ENCODE data around the gene MLH3.
A peak's percentile ranks its signal among the peaks of the same experiment; 100 is the strongest.
"Not testable (repeated sequence)": the region's sequence is repeated elsewhere in the genome, so short reads cannot be mapped to it uniquely, and the experiment has no call there.

MLH3 gene

GRCh38 chr14:75023108-75023507 lies 28.2 kb downstream of the MLH3 start:
- DNase-seq: no peak

GRCh38 chr14:75022655-75023054 lies 28.6 kb downstream of the MLH3 start:
- DNase-seq: no peak

DNA sequence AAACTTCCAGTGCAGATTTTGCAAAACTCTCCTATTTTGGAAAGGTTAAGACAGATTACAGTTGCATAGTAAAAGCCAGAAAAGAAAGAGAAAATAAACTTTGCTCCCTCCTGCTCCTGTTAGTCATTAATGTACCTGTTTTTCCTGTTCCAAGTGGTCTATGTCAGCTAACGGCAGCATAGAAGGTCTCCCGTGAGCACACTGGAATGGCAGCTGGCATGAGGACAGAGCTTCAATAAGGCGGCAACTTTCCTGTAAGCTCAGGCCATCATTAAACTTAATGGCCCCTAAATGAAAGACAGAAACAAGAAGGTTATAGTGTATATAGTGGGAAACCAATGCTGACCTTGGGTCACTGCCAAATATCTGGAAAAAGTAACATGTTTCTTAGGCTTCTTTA lies 32.6 kb downstream of the MLH3 start:
- DNase-seq: no peak

GRCh38 chr14:75016815-75017214 lies 34.5 kb downstream of the MLH3 start:
- no peak for DNase-seq

DNA sequence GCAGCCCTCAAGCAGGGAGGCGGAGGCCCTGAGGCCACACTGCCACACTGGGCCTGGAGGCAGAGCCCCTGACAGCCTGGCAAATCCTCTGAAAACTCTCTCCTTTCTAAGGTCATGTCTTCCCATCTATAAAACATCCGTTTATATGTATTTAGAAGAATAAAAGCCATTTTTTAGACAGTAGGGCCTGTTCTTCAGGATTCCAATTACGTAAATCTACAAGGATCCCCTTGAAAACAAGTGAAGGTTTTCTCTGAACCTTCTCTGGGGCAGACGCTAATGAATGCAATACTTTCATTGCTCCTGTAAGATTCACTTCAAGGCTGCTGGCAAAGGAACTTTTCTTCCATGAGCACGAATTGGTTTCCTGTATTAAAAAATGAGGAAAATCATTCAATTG lies 35.8 kb downstream of the MLH3 start:
- no peak for DNase-seq

DNA sequence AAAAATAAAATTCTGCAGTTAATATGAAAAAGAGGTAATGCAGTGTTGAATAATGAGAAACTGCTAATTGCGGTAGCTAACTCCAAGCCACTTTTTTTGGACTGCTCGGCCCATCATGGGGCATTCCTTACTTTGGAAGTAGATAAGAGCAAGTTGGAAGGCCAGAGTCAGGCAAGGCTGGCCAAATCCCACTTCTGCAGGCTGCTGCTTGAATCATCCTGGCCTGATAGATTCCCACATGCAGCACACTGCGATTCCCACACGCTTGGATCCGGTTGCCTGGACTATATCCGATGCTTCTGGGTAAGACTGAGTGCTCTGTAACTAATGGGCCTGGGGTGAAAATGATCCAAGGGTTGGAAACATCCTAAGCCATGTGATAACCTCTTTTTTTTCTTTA lies 38.0 kb downstream of the MLH3 start:
- no peak for DNase-seq

GRCh38 chr14:75011356-75011994 lies 39.8 kb downstream of the MLH3 start:
- no peak for DNase-seq

DNA sequence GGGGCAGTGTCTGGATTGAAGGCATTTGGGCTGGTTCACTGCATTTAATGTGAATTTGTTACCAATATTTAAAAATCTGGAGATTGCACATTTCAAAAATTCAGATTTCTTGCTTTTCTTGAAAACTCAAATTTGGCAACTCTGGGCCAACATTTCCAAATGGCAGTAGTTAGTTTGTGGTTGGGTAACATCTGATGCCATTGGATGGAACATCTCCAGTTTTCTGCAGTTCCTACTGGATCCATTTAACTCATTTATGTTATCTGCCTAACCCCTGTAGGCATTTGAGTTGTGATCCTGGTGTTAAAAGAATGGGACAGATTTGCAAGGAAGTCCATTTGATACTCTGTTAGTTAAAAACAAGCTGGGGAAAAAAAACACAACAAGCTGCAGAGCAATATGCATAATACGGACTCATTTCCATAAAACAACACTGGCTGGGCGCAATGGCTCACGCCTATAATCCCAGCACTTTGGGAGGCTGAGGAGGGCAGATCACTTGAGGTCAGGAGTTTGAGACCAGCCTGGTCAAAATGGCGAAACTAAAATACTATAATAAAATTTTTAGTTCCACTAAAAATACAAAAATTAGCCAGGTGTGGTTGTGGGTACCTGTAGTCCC lies 40.7 kb downstream of the MLH3 start:
- DNase-seq: no peak

- DNase-seq: no peak
Observed at GRCh38 chr14:75009176-75009575, 42.1 kb downstream of the MLH3 start.

DNA sequence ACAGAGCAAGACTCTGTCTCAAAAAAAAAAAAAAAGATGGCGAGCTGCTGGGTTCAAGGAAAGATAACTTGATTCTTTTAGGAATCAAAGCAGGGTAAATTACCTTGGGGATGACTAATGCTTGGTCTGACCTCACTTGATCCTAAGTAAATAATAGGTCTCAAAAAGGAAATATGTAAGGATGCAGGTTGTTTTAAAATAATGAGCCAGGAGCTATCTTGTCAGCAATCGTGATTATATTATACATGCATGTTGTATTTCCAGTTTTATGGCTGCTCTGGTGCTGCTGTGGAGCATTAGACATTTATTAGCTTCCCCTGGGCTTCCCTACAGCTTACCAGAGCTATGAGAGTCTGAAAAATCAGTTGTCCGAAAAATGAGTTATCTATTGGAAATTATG lies 45.9 kb downstream of the MLH3 start:
- DNase-seq: no peak

- no peak for DNase-seq
Observed at GRCh38 chr14:75003250-75004027, 47.8 kb downstream of the MLH3 start.

GRCh38 chr14:75002392-75003249 lies 48.6 kb downstream of the MLH3 start, which contains the start of gene EIF2B2:
Gene EIF2B2 (plus strand): TSS chr14:75002921. CDS start chr14:75002991, 70 bp downstream.
- DNase-seq: peak; percentile 95 to 98 (median 97)

DNA sequence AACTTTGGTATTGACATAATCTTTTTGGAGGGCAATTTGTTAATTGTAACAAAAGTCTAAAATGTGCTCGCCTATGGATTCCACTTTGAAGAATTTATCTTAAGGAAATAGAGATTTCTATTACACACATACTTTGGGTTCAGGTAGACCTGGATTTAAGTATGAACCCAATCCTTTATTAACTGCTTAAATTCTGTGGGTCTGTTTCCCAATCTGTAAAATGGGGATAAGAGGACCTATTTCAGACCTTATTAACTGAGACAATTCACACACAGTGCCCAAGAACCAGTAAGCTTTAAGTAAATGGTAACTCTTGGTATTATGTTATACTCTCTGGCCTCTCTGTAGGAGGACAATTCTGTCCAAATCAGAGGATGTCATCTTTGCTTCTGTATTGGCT lies 49.4 kb downstream of the MLH3 start:
- no peak for DNase-seq

DNA sequence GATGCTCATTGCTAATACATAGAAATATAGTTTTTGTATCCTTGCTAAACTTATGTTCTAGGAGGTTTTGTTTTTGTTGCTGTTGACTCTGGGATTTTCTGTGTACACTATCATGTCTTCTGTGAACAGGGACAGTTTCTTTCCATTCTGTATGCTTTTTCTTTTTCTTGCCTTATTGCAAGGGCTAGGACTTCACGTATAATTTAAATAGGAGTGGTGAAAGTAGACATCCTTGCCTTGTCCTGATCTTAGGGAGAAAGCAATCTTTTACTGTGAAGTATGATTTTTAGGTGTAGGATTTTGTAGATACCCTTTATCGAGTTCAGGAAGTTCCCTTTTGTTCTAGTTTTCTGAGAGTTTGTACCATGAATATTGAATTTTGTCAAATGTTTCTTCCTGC lies 50.0 kb downstream of the MLH3 start:
- DNase-seq: no peak

- DNase-seq: not testable (repeated sequence)
Observed at GRCh38 chr14:74995781-74996180, 55.5 kb downstream of the MLH3 start.

- DNase-seq: not testable (repeated sequence)
Observed at GRCh38 chr14:74994182-74994581, 57.1 kb downstream of the MLH3 start.

DNA sequence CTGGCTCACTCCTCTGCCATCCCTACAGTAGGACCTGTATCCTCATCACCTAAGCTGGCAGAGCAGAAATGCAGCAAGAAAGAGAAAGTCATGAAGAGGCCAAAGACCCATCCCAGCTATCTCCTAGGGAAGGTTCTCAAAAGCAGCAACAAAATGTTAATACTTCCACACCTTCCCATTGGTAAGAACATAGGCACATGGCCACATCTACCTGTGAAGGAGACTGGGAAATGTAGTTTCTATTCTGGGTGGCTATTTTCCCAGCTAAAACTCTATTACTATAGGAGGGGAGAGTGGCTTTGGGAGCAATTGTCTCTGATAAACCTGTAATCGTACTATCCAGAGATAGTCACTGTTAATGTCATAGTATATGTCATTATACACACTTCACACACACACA lies 62.3 kb downstream of the MLH3 start:
- no peak for DNase-seq

DNA sequence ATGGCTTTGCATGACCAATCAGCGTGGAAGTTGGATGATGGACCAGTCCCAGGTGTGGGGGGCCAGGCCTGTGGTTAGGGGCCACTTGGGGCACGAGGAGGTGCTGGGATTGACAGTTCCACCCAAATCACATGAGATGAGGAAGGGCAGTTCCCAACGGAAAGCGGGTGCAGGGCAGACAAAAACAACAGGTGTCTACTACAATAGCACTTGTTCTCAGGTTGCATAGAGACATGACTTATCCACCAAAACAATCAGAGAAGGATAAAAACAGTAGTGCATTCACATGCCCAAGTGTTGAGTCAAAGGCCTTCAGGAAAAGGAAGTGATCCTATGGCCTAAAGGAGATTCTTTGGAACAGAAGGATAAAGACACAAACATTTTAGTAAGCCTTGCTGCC lies 63.1 kb downstream of the MLH3 start:
- DNase-seq: no peak

DNA sequence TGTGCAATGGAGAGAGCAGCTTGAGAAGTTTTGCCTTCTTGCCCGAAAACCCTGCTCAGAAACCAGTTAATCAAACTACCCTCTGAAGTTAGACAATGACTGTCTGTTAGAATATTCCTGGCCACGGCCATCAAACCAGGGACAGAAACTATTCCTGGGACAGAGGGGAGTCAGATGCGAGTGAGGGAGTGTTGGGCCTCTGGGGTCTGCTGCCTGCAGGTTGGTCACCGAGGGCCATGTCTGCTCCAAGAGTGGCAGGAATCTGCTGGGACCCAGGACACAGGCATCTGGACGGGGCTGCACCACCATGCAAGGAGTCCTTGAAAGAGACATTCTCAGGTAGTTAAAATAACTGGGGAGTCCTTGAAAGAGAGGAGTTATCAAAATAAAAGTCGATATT lies 65.5 kb downstream of the MLH3 start:
- no peak for DNase-seq

DNA sequence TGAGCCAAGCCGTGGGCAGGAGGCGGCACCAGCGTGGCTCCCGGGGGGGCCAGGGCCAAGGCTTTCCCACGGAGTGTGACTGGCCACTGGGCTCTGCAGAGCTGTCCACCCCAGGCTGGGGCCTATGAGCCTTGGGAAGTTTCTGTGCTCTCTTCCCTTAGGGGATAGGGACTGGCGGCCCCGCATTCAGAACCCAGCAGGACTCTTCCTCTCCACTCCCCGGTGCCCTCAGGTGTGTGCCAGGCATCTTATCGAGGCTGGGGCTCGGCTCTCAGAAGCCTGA lies 66.3 kb downstream of the MLH3 start:
- no peak for DNase-seq

DNA sequence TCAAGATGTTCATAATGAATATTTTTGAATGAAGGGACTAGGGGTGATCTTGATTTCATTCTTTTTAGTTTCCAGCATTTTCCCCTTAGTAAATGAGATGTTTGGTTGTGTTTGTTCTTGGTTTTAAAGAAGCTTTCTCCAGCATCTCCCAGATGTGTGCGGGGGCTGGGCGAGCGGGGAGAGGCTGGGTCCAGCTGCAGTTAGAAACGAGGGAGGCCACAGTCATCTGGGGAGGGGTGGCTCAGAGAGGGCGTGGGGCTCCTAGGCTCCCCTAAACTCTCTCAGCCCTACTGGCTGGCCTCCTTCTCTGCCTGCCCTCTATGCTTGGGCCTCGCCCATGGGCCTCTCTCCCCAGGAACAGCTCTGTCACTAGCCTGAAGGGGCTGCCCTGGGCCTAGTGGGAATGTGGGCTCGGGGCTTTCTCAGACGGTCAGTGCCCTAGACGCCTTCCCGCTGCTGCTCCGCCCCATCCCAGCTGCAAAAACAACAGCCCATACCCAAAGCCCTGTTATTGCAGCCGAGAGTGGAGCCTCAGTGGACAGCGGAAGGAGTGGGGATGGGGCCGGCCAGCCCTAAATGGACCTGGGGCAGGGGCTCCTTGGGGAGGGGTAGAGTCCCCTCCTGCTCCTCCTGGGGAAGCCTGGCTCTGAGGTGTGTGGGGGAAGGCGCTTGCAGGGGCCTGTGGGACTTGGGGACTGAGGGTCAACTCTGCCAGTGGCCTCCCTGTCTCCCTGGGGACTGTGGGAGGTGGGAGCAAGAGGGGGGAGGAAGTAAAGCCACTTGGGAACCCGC lies 66.8 kb downstream of the MLH3 start:
- no peak for DNase-seq

DNA sequence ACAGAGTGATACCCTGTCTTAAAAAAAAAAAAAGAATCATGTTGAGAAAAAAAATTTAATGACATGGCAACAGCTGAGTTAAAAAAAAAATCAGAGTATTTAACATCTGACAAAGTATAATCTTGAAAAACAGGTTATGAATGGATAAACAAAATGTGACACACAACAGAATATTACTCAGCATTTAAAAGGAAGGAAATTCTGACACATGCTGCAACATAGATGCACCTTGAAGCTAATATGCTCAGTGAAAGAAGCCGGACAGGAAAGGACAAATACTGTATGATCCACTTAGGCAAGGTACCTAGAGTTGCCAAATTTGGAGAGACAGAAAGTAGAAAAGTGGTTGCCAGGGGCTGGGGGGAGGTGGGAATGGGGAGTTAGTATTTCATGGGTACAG lies 67.9 kb downstream of the MLH3 start:
- DNase-seq: no peak

DNA sequence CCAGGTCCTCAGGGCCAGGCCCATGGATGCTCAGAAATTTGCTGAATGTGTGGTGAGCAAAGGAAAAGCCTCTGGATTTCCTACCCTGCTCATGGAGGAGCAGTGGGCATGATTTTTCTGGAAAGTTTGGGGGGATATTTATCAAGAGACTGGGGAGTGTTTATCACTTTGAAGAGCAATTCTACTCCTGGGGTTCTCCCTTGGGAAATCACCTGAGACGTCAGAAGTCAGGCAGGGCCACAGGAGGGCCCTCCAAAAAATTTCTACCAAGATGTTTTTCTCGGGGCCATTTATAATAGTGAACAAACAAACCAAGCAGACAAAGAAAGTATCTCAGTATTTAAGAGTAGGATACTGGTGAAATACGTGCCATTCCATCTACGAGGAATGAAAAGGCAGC lies 68.6 kb downstream of the MLH3 start:
- DNase-seq: no peak
